Measurements from ENCODE around the gene DBP.
A peak's percentile ranks its signal among the peaks of the same experiment; 100 is the strongest.

Gene DBP

GRCh38 chr19:48613852-48614435 is 23.2 kb downstream of the DBP start:
- no peak for DNase-seq (ENCODE audit: insufficient read length)
- TF ChIP-seq TAF1 (IDR thresholded peaks at IDR 0.05; ENCODE audit: borderline replicate concordance, low read depth, low read length) (no peak), POLR2AphosphoS5 (IDR thresholded peaks at IDR 0.05; ENCODE audit: low read depth, low read length) (peak; percentile 72), POLR2A (IDR thresholded peaks at IDR 0.05; ENCODE audit: low read depth, low read length) (no peak)
- FAIRE-seq = no peak

- FAIRE-seq (no peak), DNase-seq (ENCODE audit: insufficient read length) (no peak)
- TF ChIP-seq POLR2AphosphoS5 (IDR thresholded peaks at IDR 0.05; ENCODE audit: low read depth, low read length) (no peak), TAF1 (IDR thresholded peaks at IDR 0.05; ENCODE audit: borderline replicate concordance, low read depth, low read length) (no peak)
These were observed 23.9 kb downstream of the DBP start for GRCh38 chr19:48613024-48613851.

GRCh38 chr19:48611872-48612271 is 25.3 kb downstream of the DBP start:
- FAIRE-seq (no peak), DNase-seq (ENCODE audit: insufficient read length) (no peak)
- TF ChIP-seq TAF1 (IDR thresholded peaks at IDR 0.05; ENCODE audit: borderline replicate concordance, low read depth, low read length) = no peak
- no peak for TF ChIP-seq POLR2AphosphoS5 (IDR thresholded peaks at IDR 0.05; ENCODE audit: low read depth, low read length)
- TF ChIP-seq POLR2A (IDR thresholded peaks at IDR 0.05; ENCODE audit: low read depth, low read length) = no peak

DNA sequence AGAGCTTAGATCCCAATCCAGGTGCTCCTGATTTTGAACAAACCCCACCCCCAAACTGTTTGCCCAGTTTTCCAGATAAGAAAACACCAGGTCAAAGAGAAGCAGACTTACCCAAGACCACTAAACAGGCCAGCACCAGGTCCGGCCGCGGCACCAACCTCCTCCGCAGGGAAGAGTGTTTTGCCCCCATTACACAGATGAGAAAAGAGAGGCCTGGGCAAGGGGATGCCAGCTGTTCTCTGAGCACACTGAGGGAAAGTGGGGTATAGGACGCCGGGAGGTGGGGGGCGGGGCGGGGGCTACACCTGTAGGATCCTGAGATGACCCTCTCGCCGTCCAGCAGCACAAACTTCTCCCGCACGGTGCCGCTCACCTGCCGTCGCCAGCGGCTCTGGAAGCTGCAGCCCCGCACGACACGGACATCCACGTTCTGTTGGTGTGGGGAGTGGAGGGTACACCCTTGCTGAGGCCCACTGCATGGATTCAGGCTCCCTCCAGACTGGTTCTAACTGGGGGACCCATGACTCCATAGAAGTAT is 27.5 kb downstream of the DBP start:
- no peak for FAIRE-seq
- DNase-seq (ENCODE audit: insufficient read length) = no peak
- TF ChIP-seq TAF1 (IDR thresholded peaks at IDR 0.05; ENCODE audit: borderline replicate concordance, low read depth, low read length) = no peak
- no peak for TF ChIP-seq POLR2A (IDR thresholded peaks at IDR 0.05; ENCODE audit: low read depth, low read length)
- no peak for TF ChIP-seq POLR2AphosphoS5 (IDR thresholded peaks at IDR 0.05; ENCODE audit: low read depth, low read length)

DNA sequence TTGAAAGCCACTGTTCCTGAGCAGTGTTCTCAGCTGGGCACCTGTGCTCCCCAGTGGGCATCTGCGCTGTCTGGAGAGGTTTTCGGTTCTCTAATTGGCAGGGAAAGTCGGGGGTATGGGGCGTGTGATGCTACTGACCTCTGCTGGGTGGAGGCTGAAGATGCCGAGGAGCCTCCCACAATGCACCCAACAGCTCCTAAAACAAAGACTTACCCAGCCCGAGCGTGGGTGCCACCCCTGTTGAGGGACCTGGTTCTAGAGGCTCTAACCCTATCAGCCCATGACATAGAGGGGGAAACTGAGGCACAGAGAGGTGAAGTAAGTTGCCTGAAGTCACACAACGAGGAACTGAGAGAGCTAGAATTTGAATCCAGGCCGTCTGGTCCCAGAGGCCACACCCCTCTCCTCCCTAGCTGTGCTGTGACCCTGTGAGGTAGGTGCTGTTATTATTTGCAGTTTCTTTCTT is 28.3 kb downstream of the DBP start:
- peak; percentile 61 for DNase-seq (ENCODE audit: insufficient read length)
- TF ChIP-seq POLR2AphosphoS5 (IDR thresholded peaks at IDR 0.05; ENCODE audit: low read depth, low read length) = no peak
- TF ChIP-seq TAF1 (IDR thresholded peaks at IDR 0.05; ENCODE audit: borderline replicate concordance, low read depth, low read length) = no peak
- no peak for TF ChIP-seq POLR2A (IDR thresholded peaks at IDR 0.05; ENCODE audit: low read depth, low read length)
- peak; percentile 44 for FAIRE-seq

DNA sequence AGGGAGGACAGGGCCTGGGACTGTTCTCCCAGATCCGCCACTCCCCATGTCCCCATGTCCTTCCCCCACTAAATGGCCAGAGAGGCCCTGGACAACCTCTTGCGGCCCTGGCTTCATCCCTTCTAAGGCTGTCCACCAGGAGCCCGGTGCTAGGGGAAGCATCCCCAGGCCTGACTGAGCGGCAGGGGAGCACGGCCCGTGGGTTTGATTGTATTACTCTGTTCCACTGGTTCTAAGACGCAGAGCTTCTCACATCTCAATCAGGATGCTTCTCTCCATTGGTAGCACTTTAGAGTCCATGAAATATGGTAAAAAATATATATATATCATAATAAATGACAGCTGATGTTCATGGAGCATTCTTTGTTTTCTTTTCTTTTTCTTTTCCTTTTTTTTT is 29.8 kb downstream of the DBP start:
- no peak for DNase-seq (ENCODE audit: insufficient read length)
- TF ChIP-seq POLR2AphosphoS5 (IDR thresholded peaks at IDR 0.05; ENCODE audit: low read depth, low read length) = no peak
- no peak for FAIRE-seq

GRCh38 chr19:48606463-48607358 is 30.5 kb downstream of the DBP start, which contains the start of gene SPACA4:
SPACA4 (plus strand) TSS chr19:48606742; CDS start chr19:48606979, 237 bp downstream.
- FAIRE-seq = no peak
- DNase-seq (ENCODE audit: insufficient read length) = no peak
- no peak for TF ChIP-seq POLR2A (IDR thresholded peaks at IDR 0.05; ENCODE audit: low read depth, low read length)
- no peak for TF ChIP-seq POLR2AphosphoS5 (IDR thresholded peaks at IDR 0.05; ENCODE audit: low read depth, low read length)
- TF ChIP-seq TAF1 (IDR thresholded peaks at IDR 0.05; ENCODE audit: borderline replicate concordance, low read depth, low read length) = no peak

DNA sequence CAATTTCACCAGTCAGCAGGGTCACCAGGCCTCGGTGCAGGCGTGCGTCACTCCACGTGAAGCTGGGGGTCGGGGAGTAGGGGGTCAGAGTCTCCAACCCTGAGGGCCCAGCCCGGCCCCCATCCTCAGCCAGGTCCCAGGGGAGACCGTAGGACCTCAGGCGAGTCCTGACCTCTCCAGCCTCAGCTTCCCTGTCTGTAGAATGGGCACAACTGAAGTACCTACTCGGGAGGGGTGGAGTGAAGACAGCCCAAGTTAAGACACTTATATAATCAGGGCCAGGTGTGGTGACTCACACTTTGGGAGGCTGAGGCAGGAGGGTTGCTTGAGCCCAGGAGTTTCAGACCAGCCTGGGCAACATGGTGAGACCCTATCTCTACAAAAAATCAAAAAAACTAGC is 33.3 kb downstream of the DBP start:
- DNase-seq (ENCODE audit: insufficient read length) (no peak), FAIRE-seq (no peak)
- no peak for TF ChIP-seq POLR2A (IDR thresholded peaks at IDR 0.05; ENCODE audit: low read depth, low read length)
- TF ChIP-seq TAF1 (IDR thresholded peaks at IDR 0.05; ENCODE audit: borderline replicate concordance, low read depth, low read length) = no peak
- TF ChIP-seq POLR2AphosphoS5 (IDR thresholded peaks at IDR 0.05; ENCODE audit: low read depth, low read length) = no peak

- FAIRE-seq (no peak), DNase-seq (ENCODE audit: insufficient read length) (no peak)
- TF ChIP-seq TAF1 (IDR thresholded peaks at IDR 0.05; ENCODE audit: borderline replicate concordance, low read depth, low read length) (no peak), POLR2AphosphoS5 (IDR thresholded peaks at IDR 0.05; ENCODE audit: low read depth, low read length) (no peak), POLR2A (IDR thresholded peaks at IDR 0.05; ENCODE audit: low read depth, low read length) (no peak)
These were observed 33.7 kb downstream of the DBP start for GRCh38 chr19:48603449-48603848.

- no peak for FAIRE-seq
- TF ChIP-seq POLR2A (IDR thresholded peaks at IDR 0.05; ENCODE audit: low read depth, low read length) = no peak
- TF ChIP-seq TAF1 (IDR thresholded peaks at IDR 0.05; ENCODE audit: borderline replicate concordance, low read depth, low read length) = no peak
- no peak for TF ChIP-seq POLR2AphosphoS5 (IDR thresholded peaks at IDR 0.05; ENCODE audit: low read depth, low read length)
- no peak for DNase-seq (ENCODE audit: insufficient read length)
These were observed 34.2 kb downstream of the DBP start for GRCh38 chr19:48603001-48603400.
